Astrocyte (in vitro differentiated cells and primary cell): ENCODE results near the gene PRRX1. TPM values are rescaled to one million over a fixed set of nuclear protein-coding genes. Genes with fewer than 3 reads are reported as not detected.

ENCODE experiments used
- DNase-seq: peaks from one replicate; pipeline ENCODE4 v3.0.0-alpha.2; 2010; ENCODE audit warnings: low read depth
- FAIRE-seq: peaks from 2 replicates; lab custom pipeline; 2011; peaks lifted over from hg19 to GRCh38; lab: Jason Lieb, UNC
- H2AFZ ChIP-seq: 2 replicates; pipeline ENCODE4 v1.6.0; 2012; ENCODE audit warnings: low read depth, low read length, inconsistent platforms
- H3K27ac ChIP-seq: 2 replicates; pipeline ENCODE4 v1.5.1; 2011; ENCODE audit warnings: low read depth, low read length, inconsistent platforms
- H3K27me3 ChIP-seq: 2 replicates; pipeline ENCODE4 v1.6.0; 2011; ENCODE audit warnings: low read length, inconsistent platforms; ENCODE audit not compliant: insufficient read depth
- H3K36me3 ChIP-seq: 2 replicates; pipeline ENCODE4 v1.5.1; 2011; ENCODE audit warnings: low read length, inconsistent platforms; ENCODE audit not compliant: insufficient read depth
- H3K4me1 ChIP-seq: 2 replicates; pipeline ENCODE4 v1.5.1; 2011; ENCODE audit warnings: low read length, inconsistent platforms; ENCODE audit not compliant: insufficient read depth
- H3K4me2 ChIP-seq: 2 replicates; pipeline ENCODE4 v1.6.0; 2012; ENCODE audit warnings: low read length, inconsistent platforms
- H3K4me3 ChIP-seq: 2 replicates; pipeline ENCODE4 v1.5.1; 2011; ENCODE audit warnings: low read depth, mild to moderate bottlenecking, low read length, inconsistent platforms; ENCODE audit not compliant: insufficient read depth
- H3K79me2 ChIP-seq: 2 replicates; pipeline ENCODE4 v1.6.0; 2012; ENCODE audit warnings: mild to moderate bottlenecking, low read length, inconsistent platforms; ENCODE audit not compliant: insufficient read depth
- H3K9ac ChIP-seq: 2 replicates; pipeline ENCODE4 v1.6.0; 2012; ENCODE audit warnings: mild to moderate bottlenecking, low read length, inconsistent platforms
- H3K9me3 ChIP-seq: 2 replicates; pipeline ENCODE4 v1.5.1; 2012; ENCODE audit warnings: low read depth, mild to moderate bottlenecking, low read length, inconsistent platforms; ENCODE audit not compliant: insufficient read depth
- H4K20me1 ChIP-seq: 2 replicates; pipeline ENCODE4 v1.6.0; 2012; ENCODE audit warnings: low read length, inconsistent platforms; ENCODE audit not compliant: insufficient read depth
- H3K27ac Mint-ChIP-seq: one replicate; pipeline ENCODE4 v1.8.0; 2021; ENCODE audit warnings: mild to moderate bottlenecking, mixed read lengths; ENCODE audit not compliant: unreplicated experiment
- H3K27me3 Mint-ChIP-seq: one replicate; pipeline ENCODE4 v1.8.0; 2021; ENCODE audit warnings: low read depth, mixed read lengths; ENCODE audit not compliant: unreplicated experiment
- H3K36me3 Mint-ChIP-seq: one replicate; pipeline ENCODE4 v1.8.0; 2021; ENCODE audit warnings: low read depth, mixed read lengths; ENCODE audit not compliant: unreplicated experiment
- H3K4me1 Mint-ChIP-seq: one replicate; pipeline ENCODE4 v1.8.0; 2021; ENCODE audit warnings: low read depth, mixed read lengths; ENCODE audit not compliant: unreplicated experiment
- H3K4me3 Mint-ChIP-seq: one replicate; pipeline ENCODE4 v1.8.0; 2021; ENCODE audit warnings: mild to moderate bottlenecking, moderate library complexity, mixed read lengths; ENCODE audit not compliant: unreplicated experiment
- H3K9me3 Mint-ChIP-seq: one replicate; pipeline ENCODE4 v1.8.0; 2021; ENCODE audit warnings: mild to moderate bottlenecking, mixed read lengths; ENCODE audit not compliant: unreplicated experiment
- EZH2 ChIP-seq: IDR thresholded peaks from 2 replicates; pipeline ENCODE4 v1.6.1; 2012; ENCODE audit warnings: mild to moderate bottlenecking, low read length, inconsistent platforms; ENCODE audit not compliant: insufficient read depth
- total RNA-seq: library from RNA; stranded (reverse); gene quantifications from 2 replicates; pipeline ENCODE4 v1.2.1, GENCODE V29; 2021
- TF ChIP-seq, protein P1 (sequence below): IDR thresholded peaks from 2 replicates; pipeline ENCODE4 v1.5.1; 2011; ENCODE audit warnings: low read depth, mild to moderate bottlenecking, inconsistent platforms, low read length, moderate library complexity; ENCODE audit not compliant: insufficient read depth

The PRRX1 gene
- total RNA-seq, 1 donor from 2014 or later, result 1.3 TPM

DNA sequence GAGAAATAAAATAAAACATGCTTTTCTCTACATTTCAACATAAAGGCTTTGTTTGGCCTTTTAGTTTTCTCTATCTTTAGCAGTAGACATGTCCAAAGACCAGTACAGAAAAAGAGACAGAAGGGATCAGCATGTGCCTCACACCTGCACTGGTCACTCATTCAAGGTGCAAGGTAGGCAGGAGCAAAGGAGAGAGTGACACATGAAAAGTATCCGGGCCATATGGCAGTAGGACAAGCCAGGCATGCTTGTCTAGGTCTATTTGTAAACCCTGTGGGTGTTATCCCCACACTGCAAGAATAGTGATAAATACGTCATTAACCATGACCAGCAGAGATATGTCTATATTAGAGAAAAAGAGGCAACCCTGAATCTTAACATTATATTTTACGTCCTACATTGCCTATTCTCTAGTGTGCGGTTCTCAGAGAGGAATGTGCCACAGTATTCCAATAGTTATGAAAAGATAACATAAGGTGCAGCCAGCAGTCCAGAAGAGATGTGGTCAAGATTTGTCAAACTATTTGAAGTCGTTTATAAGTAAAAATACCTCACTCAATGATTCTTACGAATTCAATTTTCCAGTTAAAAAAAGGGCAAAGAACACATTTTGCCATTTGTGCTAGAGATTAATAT, 32.1 kb downstream of the PRRX1 start:
- Mint-ChIP-seq H3K4me3 (no peak overlapping the region), H3K9me3 (no peaks in the 10 kb centered on the region), H3K27ac (no peak overlapping the region), H3K36me3 (no peaks in the 10 kb centered on the region), H3K27me3 (no peaks in the 10 kb centered on the region), H3K4me1 (peaks cover 22% of the 10 kb centered on the region)
- H3K4me1 ChIP-seq, result peaks cover 43% of the 10 kb centered on the region
- no peaks in the 10 kb centered on the region for H3K27me3 ChIP-seq
- H3K4me3 ChIP-seq, result no peak overlapping the region
- H3K36me3 ChIP-seq, result no peaks in the 10 kb centered on the region
- FAIRE-seq (peak; percentile 54), DNase-seq (peak; percentile 61)
- H3K4me2 ChIP-seq, result no peak overlapping the region
- peaks cover 91% of the 10 kb centered on the region for H3K79me2 ChIP-seq
- no peak for TF ChIP-seq EZH2
- TF ChIP-seq, protein P1, sequence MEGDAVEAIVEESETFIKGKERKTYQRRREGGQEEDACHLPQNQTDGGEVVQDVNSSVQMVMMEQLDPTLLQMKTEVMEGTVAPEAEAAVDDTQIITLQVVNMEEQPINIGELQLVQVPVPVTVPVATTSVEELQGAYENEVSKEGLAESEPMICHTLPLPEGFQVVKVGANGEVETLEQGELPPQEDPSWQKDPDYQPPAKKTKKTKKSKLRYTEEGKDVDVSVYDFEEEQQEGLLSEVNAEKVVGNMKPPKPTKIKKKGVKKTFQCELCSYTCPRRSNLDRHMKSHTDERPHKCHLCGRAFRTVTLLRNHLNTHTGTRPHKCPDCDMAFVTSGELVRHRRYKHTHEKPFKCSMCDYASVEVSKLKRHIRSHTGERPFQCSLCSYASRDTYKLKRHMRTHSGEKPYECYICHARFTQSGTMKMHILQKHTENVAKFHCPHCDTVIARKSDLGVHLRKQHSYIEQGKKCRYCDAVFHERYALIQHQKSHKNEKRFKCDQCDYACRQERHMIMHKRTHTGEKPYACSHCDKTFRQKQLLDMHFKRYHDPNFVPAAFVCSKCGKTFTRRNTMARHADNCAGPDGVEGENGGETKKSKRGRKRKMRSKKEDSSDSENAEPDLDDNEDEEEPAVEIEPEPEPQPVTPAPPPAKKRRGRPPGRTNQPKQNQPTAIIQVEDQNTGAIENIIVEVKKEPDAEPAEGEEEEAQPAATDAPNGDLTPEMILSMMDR, result no peak
- no peak overlapping the region for H3K9ac ChIP-seq
- no peaks in the 10 kb centered on the region for H4K20me1 ChIP-seq
- no peak overlapping the region for H3K27ac ChIP-seq
- no peaks in the 10 kb centered on the region for H3K9me3 ChIP-seq
- H2AFZ ChIP-seq, result no peak overlapping the region

DNA sequence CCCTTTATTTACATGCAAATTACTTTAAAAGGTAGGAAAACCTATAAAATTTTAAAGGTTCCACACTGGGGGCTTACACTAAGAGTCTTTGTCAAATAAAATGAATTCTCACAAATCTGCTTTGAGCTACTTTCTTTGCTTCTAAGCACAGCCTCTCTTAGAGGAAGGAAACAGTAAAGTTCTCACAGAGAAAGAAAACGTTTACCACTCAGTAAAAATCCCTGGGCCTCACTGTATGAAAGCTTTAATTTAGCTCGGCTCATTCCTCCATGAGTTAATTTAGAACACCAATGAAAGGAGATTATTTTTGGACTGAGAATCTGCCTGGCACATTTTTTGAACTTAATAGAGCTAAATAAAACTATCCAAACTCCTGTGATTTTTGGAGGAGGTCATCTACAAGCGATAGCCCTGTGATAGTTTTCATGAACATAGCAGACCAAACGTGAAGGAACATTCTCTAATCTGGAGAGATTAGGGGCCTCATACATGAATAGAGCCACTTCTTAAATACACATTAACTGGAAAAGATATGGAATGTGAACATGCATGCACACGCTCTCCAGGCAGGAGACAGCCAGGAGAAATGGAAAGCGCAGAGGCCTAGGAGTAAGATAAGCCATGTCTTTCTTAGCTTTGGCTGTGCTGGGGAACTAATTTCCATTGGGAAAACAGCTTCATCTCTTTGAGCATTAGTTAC, 32.8 kb downstream of the PRRX1 start:
- no peaks in the 10 kb centered on the region for H3K9me3 ChIP-seq
- H3K27me3 ChIP-seq, result no peaks in the 10 kb centered on the region
- H3K4me1 ChIP-seq, result peaks cover 43% of the 10 kb centered on the region
- peaks cover 91% of the 10 kb centered on the region for H3K79me2 ChIP-seq
- no peaks in the 10 kb centered on the region for H4K20me1 ChIP-seq
- H3K4me2 ChIP-seq, result no peak overlapping the region
- H2AFZ ChIP-seq, result no peak overlapping the region
- Mint-ChIP-seq H3K27me3 (no peaks in the 10 kb centered on the region), H3K36me3 (no peaks in the 10 kb centered on the region), H3K4me3 (no peak overlapping the region), H3K4me1 (peaks cover 25% of the 10 kb centered on the region), H3K9me3 (no peaks in the 10 kb centered on the region), H3K27ac (no peak overlapping the region)
- TF ChIP-seq EZH2, result no peak
- TF ChIP-seq, protein P1, result no peak
- FAIRE-seq (no peak), DNase-seq (no peak)
- no peak overlapping the region for H3K4me3 ChIP-seq
- no peaks in the 10 kb centered on the region for H3K36me3 ChIP-seq
- H3K9ac ChIP-seq, result no peak overlapping the region
- peak overlapping the region; percentile 6 for H3K27ac ChIP-seq

DNA sequence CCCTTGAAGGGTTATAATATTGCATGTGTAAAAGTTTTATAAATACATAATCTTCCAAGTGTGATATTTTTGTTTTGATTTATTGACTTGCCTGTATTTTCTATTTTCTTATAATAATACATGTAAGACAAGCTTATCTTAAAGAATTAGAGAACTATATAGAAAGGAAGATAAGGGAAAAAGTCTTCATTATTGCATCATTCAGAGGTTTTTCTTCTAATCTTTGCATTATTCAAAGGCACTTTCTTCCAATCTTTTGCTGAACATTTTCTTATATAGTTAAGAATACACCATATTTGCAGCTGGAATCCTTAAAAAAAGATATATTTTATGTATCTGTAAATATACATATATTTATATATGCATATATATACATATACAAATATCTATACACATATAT, 33.4 kb downstream of the PRRX1 start:
- FAIRE-seq, result no peak
- H3K4me2 ChIP-seq, result no peak overlapping the region
- H3K4me1 ChIP-seq, result peaks cover 43% of the 10 kb centered on the region

More for the DNA sequence above, 33.4 kb downstream of the PRRX1 start:
- TF ChIP-seq, protein P1, result no peak
- no peak for TF ChIP-seq EZH2
- Mint-ChIP-seq H3K9me3 (no peaks in the 10 kb centered on the region), H3K4me3 (no peak overlapping the region), H3K27ac (no peak overlapping the region), H3K27me3 (no peaks in the 10 kb centered on the region), H3K36me3 (no peaks in the 10 kb centered on the region), H3K4me1 (peaks cover 25% of the 10 kb centered on the region)
- Histone ChIP-seq H3K27ac (peak overlapping the region; percentile 6), H3K4me3 (no peak overlapping the region), H3K36me3 (no peaks in the 10 kb centered on the region), H3K9ac (no peak overlapping the region), H3K79me2 (peaks cover 91% of the 10 kb centered on the region), H3K9me3 (no peaks in the 10 kb centered on the region), H3K27me3 (no peaks in the 10 kb centered on the region), H2AFZ (no peak overlapping the region), H4K20me1 (no peaks in the 10 kb centered on the region)
- DNase-seq, result no peak
